ENCODE results near the gene HIVEP3.
A peak's percentile ranks its signal among the peaks of the same experiment; 100 is the strongest.

HIVEP3 gene

GRCh38 chr1:41475346-41475745 lies 443.4 kb downstream of the HIVEP3 start:
- no peak for DNase-seq

- no peak for DNase-seq
These were observed 444.0 kb downstream of the HIVEP3 start for GRCh38 chr1:41474490-41475271.

GRCh38 chr1:41473738-41474362 lies 444.9 kb downstream of the HIVEP3 start:
- DNase-seq: no peak

GRCh38 chr1:41471658-41472057 lies 447.1 kb downstream of the HIVEP3 start:
- DNase-seq: no peak

GRCh38 chr1:41469706-41470105 lies 449.0 kb downstream of the HIVEP3 start:
- DNase-seq: peak in 1 of 3 experiments; percentile 10

- DNase-seq: peak in 1 of 3 experiments; percentile 24
These were observed 450.5 kb downstream of the HIVEP3 start for GRCh38 chr1:41468122-41468762.

GRCh38 chr1:41467673-41468072 lies 451.0 kb downstream of the HIVEP3 start:
- no peak for DNase-seq

GRCh38 chr1:41466146-41466545 lies 452.6 kb downstream of the HIVEP3 start:
- DNase-seq: no peak

GRCh38 chr1:41465741-41466140 lies 453.0 kb downstream of the HIVEP3 start:
- DNase-seq: no peak

- DNase-seq: peak in 2 of 3 experiments; percentile 17 to 80
These were observed 453.8 kb downstream of the HIVEP3 start for GRCh38 chr1:41464885-41465284.

GRCh38 chr1:41463516-41463915 lies 455.2 kb downstream of the HIVEP3 start:
- DNase-seq: no peak

- no peak for DNase-seq
These were observed 456.1 kb downstream of the HIVEP3 start for GRCh38 chr1:41462680-41463004.

GRCh38 chr1:41461790-41462679 lies 456.7 kb downstream of the HIVEP3 start:
- DNase-seq: peak in 1 of 3 experiments; percentile 38

- no peak for DNase-seq
These were observed 461.7 kb downstream of the HIVEP3 start for GRCh38 chr1:41456847-41457540.

Measured in NCI-H1417 (cell line).